ENCODE measurements around the gene OR51F2. TPM values are rescaled to one million over a fixed set of nuclear protein-coding genes. Genes with fewer than 3 reads are reported as not detected.

OR51F2 gene
- total RNA-seq, 1 donor from 2014 or later: not detected

DNA sequence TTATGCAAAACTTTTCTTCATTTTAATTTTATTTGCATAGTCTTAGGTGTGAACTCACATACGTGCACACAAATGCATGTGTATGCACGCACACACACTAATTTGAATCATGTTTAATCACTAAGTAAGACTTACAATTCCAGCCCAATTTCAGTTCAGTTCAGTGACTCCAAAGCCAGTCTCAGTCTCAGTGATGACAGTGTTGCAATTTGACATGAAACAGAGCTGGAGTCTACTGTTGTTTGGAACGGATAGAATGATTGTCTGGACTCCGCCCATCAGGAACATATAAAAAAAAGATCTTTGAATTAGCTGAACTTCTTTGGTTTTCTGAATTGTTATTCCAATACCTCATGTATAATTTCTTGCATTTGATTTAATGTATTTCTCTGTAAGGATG, 42.8 kb downstream of the OR51F2 start:
- intact Hi-C loops (cut with DNase I): no loop called here
- Histone ChIP-seq H3K9me3 (no peaks in the 10 kb centered on the region), H3K4me3 (no peak overlapping the region), H3K27me3 (ENCODE audit: low read depth) (no peaks in the 10 kb centered on the region), H3K4me1 (no peaks in the 10 kb centered on the region), H3K36me3 (no peaks in the 10 kb centered on the region), H3K27ac (no peak overlapping the region)
- ATAC-seq (no peak), DNase-seq (no peak)
- TF ChIP-seq, protein P1, sequence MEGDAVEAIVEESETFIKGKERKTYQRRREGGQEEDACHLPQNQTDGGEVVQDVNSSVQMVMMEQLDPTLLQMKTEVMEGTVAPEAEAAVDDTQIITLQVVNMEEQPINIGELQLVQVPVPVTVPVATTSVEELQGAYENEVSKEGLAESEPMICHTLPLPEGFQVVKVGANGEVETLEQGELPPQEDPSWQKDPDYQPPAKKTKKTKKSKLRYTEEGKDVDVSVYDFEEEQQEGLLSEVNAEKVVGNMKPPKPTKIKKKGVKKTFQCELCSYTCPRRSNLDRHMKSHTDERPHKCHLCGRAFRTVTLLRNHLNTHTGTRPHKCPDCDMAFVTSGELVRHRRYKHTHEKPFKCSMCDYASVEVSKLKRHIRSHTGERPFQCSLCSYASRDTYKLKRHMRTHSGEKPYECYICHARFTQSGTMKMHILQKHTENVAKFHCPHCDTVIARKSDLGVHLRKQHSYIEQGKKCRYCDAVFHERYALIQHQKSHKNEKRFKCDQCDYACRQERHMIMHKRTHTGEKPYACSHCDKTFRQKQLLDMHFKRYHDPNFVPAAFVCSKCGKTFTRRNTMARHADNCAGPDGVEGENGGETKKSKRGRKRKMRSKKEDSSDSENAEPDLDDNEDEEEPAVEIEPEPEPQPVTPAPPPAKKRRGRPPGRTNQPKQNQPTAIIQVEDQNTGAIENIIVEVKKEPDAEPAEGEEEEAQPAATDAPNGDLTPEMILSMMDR (IDR thresholded peaks at IDR 0.05): no peak

DNA sequence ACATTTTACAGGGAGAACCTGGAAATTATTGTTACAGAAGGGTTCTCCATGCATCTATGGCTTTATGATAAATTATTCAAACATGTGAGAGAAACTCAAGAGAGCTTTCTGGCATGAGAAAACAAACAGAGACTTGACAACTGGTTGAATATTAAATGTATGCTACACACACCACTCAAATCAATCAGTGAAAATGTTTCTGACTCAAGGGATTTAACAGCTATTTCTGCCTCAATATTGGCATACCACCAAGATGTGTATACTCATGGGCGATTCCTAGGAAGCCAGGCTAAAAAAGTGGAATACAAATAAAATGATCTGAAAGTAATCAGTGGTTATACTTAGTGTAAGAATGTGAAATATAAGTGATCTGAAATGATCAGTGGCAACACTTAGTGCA, 44.7 kb downstream of the OR51F2 start:
- TF ChIP-seq, protein P1 (IDR thresholded peaks at IDR 0.05): no peak
- DNase-seq: no peak
- ATAC-seq: no peak
- H3K4me3 ChIP-seq: no peak overlapping the region
- H3K9me3 ChIP-seq: no peaks in the 10 kb centered on the region
- no peaks in the 10 kb centered on the region for H3K36me3 ChIP-seq
- intact Hi-C loops (cut with DNase I): no loop called here
- H3K27me3 ChIP-seq (ENCODE audit: low read depth): no peaks in the 10 kb centered on the region
- H3K27ac ChIP-seq: no peak overlapping the region
- no peaks in the 10 kb centered on the region for H3K4me1 ChIP-seq

Other genes starting within 250 kb of the OR51F2 start
- gene OR52I2, start 239.6 kb upstream of the OR51F2 start, total RNA-seq: not detected
- gene OR52I1, start 227.3 kb upstream of the OR51F2 start, total RNA-seq: not detected
- gene TRIM68, start 213.1 kb upstream of the OR51F2 start, total RNA-seq: 13.8 TPM
- gene OR51D1, start 183.8 kb upstream of the OR51F2 start, total RNA-seq: not detected
- not detected for gene OR51E1, start 177.3 kb upstream of the OR51F2 start, total RNA-seq
- gene OR51E2, start 123.5 kb upstream of the OR51F2 start, total RNA-seq: not detected
- gene MMP26, start 116.5 kb upstream of the OR51F2 start, total RNA-seq: not detected
- gene OR51F1, start 51.4 kb upstream of the OR51F2 start, total RNA-seq: not detected
- not detected for gene OR52R1, start 16.9 kb upstream of the OR51F2 start, total RNA-seq
- gene OR51S1, start 27.9 kb downstream of the OR51F2 start, total RNA-seq: not detected
- gene OR51T1, start 60.6 kb downstream of the OR51F2 start, total RNA-seq: not detected
- not detected for gene OR51A7, start 82.5 kb downstream of the OR51F2 start, total RNA-seq
- gene OR51G2, start 98.0 kb downstream of the OR51F2 start, total RNA-seq: not detected
- not detected for gene OR51G1, start 103.0 kb downstream of the OR51F2 start, total RNA-seq
- gene OR51A4, start 126.3 kb downstream of the OR51F2 start, total RNA-seq: not detected
- not detected for gene OR51A2, start 134.4 kb downstream of the OR51F2 start, total RNA-seq
- not detected for gene OR51L1, start 173.5 kb downstream of the OR51F2 start, total RNA-seq
- gene OR52J3, start 225.2 kb downstream of the OR51F2 start, total RNA-seq: not detected
- not detected for gene OR52E2, start 238.3 kb downstream of the OR51F2 start, total RNA-seq
- gene OR52E1, start 248.3 kb downstream of the OR51F2 start, total RNA-seq: not detected

Measured in lower lobe of right lung (tissue), 2 donors.